GM23248 (cell line): ENCODE data around the gene KLF1.

Source experiments
- EZH2 ChIP-seq: fragments of 200-600 bp; sonication (generic); IDR thresholded peaks from 2 replicates; pipeline ENCODE4 v1.6.1; 2018; ENCODE audit warnings: antibody characterized with exemption, mild to moderate bottlenecking; ENCODE audit not compliant: insufficient read depth, poor library complexity, severe bottlenecking
- EZH2phosphoT487 ChIP-seq: fragments of 200-600 bp; sonication (generic); IDR thresholded peaks from 2 replicates; pipeline ENCODE4 v1.6.1; 2018; ENCODE audit warnings: antibody characterized with exemption, moderate library complexity, mild to moderate bottlenecking, low read depth; ENCODE audit not compliant: insufficient read depth

- TF ChIP-seq EZH2phosphoT487, result no peak
- TF ChIP-seq EZH2, result no peak
Measured at GRCh38 chr19:12896460-12896859, 9.5 kb upstream of the KLF1 start.
